Measurements from ENCODE around the gene WDR88. TPM values are rescaled to one million over a fixed set of nuclear protein-coding genes. Genes with fewer than 3 reads are reported as not detected.
A peak's percentile ranks its signal among the peaks of the same experiment; 100 is the strongest.

Gene WDR88
- polyA plus RNA-seq, 4 donors, result 0.56 TPM; not detected in 3

DNA sequence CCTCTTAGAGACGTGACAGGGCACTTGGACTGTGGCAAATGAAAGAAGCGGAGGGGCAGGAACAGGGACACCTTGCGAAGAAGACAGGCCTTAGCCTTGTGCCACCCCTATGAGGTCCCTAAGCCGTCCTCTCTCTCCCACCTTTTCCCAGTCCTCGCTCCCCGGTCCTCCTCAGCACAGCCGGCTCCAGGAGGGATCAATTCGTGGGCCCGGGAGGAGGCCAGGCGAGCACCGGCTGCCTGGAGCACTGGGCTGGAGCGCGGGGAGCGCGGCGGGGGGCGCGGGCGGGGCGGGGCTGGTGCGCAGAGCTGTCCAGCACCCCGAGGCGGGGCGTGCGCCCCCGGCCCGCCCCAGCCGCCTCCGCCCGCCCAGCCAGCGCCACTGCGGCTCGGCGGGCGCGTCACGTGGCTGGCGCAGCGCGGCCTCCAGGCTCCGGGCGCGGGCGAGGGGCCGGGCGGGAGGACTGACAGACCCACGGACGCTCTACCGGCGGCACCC, 62.0 kb downstream of the WDR88 start, which contains the start of gene LRP3:
LRP3 (plus strand) TSS at position 466 of the 498 bp plus-strand sequence. CDS start 456 bp downstream, outside the sequence.
- Histone ChIP-seq H3K4me3 (ENCODE audit: low read depth in 1 of 3, low read length in 3 of 3) (peak within 1 kb of the TSS; percentile 60 to 62 (median 61)), H3K4me1 (ENCODE audit: control insufficient read depth in 3 of 3, insufficient read depth in 2 of 3, low read depth in 1 of 3, low read length in 2 of 3) (peaks cover 0 to 11% (median 0%) of the 10 kb centered on the region in 3 donors), H3K27me3 (ENCODE audit: control insufficient read depth in 3 of 3, insufficient read depth in 3 of 3, low read length in 3 of 3) (peaks cover 0 to 3% (median 2%) of the 10 kb centered on the region in 3 donors), H3K36me3 (ENCODE audit: control insufficient read depth in 3 of 3, insufficient read depth in 2 of 3, low read depth in 1 of 3, low read length in 3 of 3) (peaks cover 0 to 26% (median 0%) of the 10 kb centered on the region in 3 donors), H3K27ac (ENCODE audit: low read depth in 1 of 3, low read length in 2 of 3) (peak within 1 kb of the TSS in 1 of 3 donors; percentile 73), H3K9me3 (ENCODE audit: control insufficient read depth in 2 of 2, insufficient read depth in 1 of 2, low read depth in 1 of 2, low read length in 1 of 2) (no peaks in the 10 kb centered on the region)
- WGBS, 3 donors, result 2 to 5% (median 4%) methylated on average over 23 to 50 of the region's 50 CpGs
- DNase-seq, result peak in 1 of 2 donors; percentile 66
- FAIRE-seq, result no peak

GRCh38 chr19:33194532-33194885, 62.6 kb downstream of the WDR88 start:
- Histone ChIP-seq H3K36me3 (ENCODE audit: control insufficient read depth in 3 of 3, insufficient read depth in 2 of 3, low read depth in 1 of 3, low read length in 3 of 3) (peaks cover 0 to 32% (median 0%) of the 10 kb centered on the region in 3 donors), H3K4me1 (ENCODE audit: control insufficient read depth in 3 of 3, insufficient read depth in 2 of 3, low read depth in 1 of 3, low read length in 2 of 3) (peaks cover 0 to 11% (median 0%) of the 10 kb centered on the region in 3 donors), H3K4me3 (ENCODE audit: low read depth in 1 of 3, low read length in 3 of 3) (peak overlapping the region; percentile 60 to 62 (median 61)), H3K27me3 (ENCODE audit: control insufficient read depth in 3 of 3, insufficient read depth in 3 of 3, low read length in 3 of 3) (peaks cover 0 to 3% (median 2%) of the 10 kb centered on the region in 3 donors), H3K27ac (ENCODE audit: low read depth in 1 of 3, low read length in 2 of 3) (no peak overlapping the region), H3K9me3 (ENCODE audit: control insufficient read depth in 2 of 2, insufficient read depth in 1 of 2, low read depth in 1 of 2, low read length in 1 of 2) (no peaks in the 10 kb centered on the region)
- FAIRE-seq (no peak), DNase-seq (no peak)
- WGBS, 3 donors, result 0 to 1% (median 0%) methylated on average over 19 to 57 of the region's 57 CpGs

DNA sequence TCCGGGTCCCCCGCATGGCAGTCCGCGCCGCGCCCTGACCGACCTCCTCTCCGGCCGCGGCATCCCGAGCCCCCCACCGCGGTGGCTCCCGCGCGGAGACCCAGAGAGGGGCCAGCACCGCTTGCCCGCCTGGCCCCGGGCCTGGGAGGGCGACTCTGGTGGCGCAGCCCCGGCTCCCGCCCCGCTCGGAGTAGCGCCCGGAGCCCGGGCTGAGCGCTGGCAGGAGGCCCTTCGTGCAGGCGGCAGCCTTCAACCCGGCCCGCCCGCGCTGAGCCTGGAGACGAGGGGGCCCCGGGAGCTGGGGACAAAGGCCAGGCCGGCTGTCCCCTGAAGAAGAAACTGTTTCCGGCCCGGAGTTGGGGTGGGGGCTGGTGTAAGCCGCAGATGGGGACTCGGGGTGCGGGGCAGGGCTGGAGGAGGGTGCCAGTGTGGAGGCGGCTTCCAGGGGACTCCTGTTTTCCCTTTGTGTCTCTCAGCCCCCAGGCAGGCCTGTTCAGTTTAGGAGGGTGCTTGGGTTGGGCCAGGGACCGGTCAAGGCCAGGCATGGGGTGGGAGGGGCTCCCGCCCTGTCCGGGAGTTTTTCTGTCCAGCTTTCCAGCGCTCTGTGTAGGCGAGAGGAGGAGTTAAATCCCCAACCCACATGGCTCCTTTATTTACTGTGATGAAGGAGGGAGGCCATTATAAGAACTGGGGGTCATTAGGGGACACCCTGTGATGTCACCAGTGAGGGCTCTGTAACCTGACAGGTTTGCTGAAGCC, 63.2 kb downstream of the WDR88 start:
- Histone ChIP-seq H3K36me3 (ENCODE audit: control insufficient read depth in 3 of 3, insufficient read depth in 2 of 3, low read depth in 1 of 3, low read length in 3 of 3) (peaks cover 0 to 35% (median 0%) of the 10 kb centered on the region in 3 donors), H3K9me3 (ENCODE audit: control insufficient read depth in 2 of 2, insufficient read depth in 1 of 2, low read depth in 1 of 2, low read length in 1 of 2) (no peaks in the 10 kb centered on the region), H3K4me1 (ENCODE audit: control insufficient read depth in 3 of 3, insufficient read depth in 2 of 3, low read depth in 1 of 3, low read length in 2 of 3) (peaks cover 0 to 11% (median 0%) of the 10 kb centered on the region in 3 donors), H3K27me3 (ENCODE audit: control insufficient read depth in 3 of 3, insufficient read depth in 3 of 3, low read length in 3 of 3) (peaks cover 0 to 3% (median 2%) of the 10 kb centered on the region in 3 donors), H3K4me3 (ENCODE audit: low read depth in 1 of 3, low read length in 3 of 3) (peak overlapping the region; percentile 60 to 62 (median 61)), H3K27ac (ENCODE audit: low read depth in 1 of 3, low read length in 2 of 3) (peak overlapping the region in 1 of 3 donors; percentile 73)
- FAIRE-seq (no peak), DNase-seq (peak; percentile 12 to 76)
- 2 to 6% (median 2%) methylated on average over 31 to 49 of the region's 49 CpGs for WGBS, 3 donors

DNA sequence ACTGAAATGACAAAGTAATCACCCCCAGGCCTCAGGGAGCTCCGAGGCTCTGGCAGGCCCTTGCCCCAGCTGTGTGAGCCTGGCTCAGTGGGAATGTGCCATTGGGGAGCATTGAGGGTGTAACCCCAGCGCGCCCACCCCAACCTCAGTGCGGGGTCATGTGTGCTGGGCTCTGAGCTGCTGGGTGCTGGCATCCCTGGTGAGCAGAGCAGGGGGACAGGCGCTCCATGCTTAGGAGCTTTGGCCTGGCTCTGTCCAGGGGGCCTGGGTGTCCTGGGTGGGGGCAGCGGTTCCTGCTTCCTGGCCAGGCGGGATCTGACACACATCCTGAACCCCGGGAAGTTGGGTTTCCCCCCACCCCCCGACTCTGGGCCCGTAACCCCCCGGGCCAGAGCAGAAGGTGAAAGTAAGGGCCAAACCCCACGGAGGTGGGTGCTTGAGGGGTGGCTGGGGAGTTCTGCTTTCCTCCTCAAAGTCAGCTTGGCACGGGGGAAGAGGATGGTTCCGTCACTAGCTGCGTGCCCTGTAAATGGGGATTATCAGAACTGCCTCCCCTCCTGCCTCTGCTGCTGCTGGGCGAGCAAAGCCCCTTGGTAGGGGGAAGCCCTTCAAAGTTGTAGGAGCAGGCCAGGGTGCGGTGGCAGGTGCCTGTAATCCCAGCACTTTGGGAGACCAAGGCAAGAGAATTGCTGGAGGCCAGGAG, 63.9 kb downstream of the WDR88 start:
- FAIRE-seq, result no peak
- H3K4me3 ChIP-seq (ENCODE audit: low read depth in 1 of 3, low read length in 3 of 3), result peak overlapping the region in 1 of 3 donors; percentile 61
- peaks cover 0 to 3% (median 2%) of the 10 kb centered on the region in 3 donors for H3K27me3 ChIP-seq (ENCODE audit: control insufficient read depth in 3 of 3, insufficient read depth in 3 of 3, low read length in 3 of 3)
- H3K36me3 ChIP-seq (ENCODE audit: control insufficient read depth in 3 of 3, insufficient read depth in 2 of 3, low read depth in 1 of 3, low read length in 3 of 3), result peaks cover 0 to 41% (median 0%) of the 10 kb centered on the region in 3 donors
- H3K27ac ChIP-seq (ENCODE audit: low read depth in 1 of 3, low read length in 2 of 3), result peak overlapping the region in 1 of 3 donors; percentile 73
- DNase-seq, result no peak
- 66 to 71% (median 67%) methylated on average over 17 of the region's 17 CpGs for WGBS, 3 donors
- H3K4me1 ChIP-seq (ENCODE audit: control insufficient read depth in 3 of 3, insufficient read depth in 2 of 3, low read depth in 1 of 3, low read length in 2 of 3), result peaks cover 0 to 11% (median 0%) of the 10 kb centered on the region in 3 donors
- no peaks in the 10 kb centered on the region for H3K9me3 ChIP-seq (ENCODE audit: control insufficient read depth in 2 of 2, insufficient read depth in 1 of 2, low read depth in 1 of 2, low read length in 1 of 2)

GRCh38 chr19:33196446-33197193, 64.7 kb downstream of the WDR88 start:
- H3K27me3 ChIP-seq (ENCODE audit: control insufficient read depth in 3 of 3, insufficient read depth in 3 of 3, low read length in 3 of 3), result peaks cover 0 to 3% (median 0%) of the 10 kb centered on the region in 3 donors
- FAIRE-seq (no peak), DNase-seq (no peak)
- 91 to 92% (median 92%) methylated on average over 10 of the region's 10 CpGs for WGBS, 3 donors
- peaks cover 0 to 49% (median 0%) of the 10 kb centered on the region in 3 donors for H3K36me3 ChIP-seq (ENCODE audit: control insufficient read depth in 3 of 3, insufficient read depth in 2 of 3, low read depth in 1 of 3, low read length in 3 of 3)
- no peaks in the 10 kb centered on the region for H3K9me3 ChIP-seq (ENCODE audit: control insufficient read depth in 2 of 2, insufficient read depth in 1 of 2, low read depth in 1 of 2, low read length in 1 of 2)
- H3K4me1 ChIP-seq (ENCODE audit: control insufficient read depth in 3 of 3, insufficient read depth in 2 of 3, low read depth in 1 of 3, low read length in 2 of 3), result peaks cover 0 to 11% (median 0%) of the 10 kb centered on the region in 3 donors
- H3K27ac ChIP-seq (ENCODE audit: low read depth in 1 of 3, low read length in 2 of 3), result no peak overlapping the region
- no peak overlapping the region for H3K4me3 ChIP-seq (ENCODE audit: low read depth in 1 of 3, low read length in 3 of 3)

DNA sequence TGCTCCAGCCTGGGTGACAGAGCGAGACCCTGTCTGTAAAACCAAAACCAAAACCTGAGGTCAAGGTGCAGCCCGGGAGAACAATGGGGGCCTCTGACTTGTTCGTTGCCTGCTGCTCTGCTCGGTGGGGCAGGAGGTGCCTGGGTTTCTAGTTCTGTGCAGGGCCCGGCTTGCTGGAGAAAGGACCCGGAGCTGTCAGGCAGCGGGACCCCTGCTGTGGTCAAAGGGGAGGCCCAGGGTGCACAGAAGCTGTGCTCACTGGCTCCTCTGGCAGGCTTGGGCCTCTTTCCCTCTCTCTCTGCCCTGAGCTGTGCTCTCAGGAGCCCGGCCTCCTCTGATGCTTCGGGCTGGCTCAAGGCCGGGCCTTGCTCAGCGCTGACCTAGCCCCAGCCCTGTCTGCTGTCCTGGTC, 65.7 kb downstream of the WDR88 start:
- WGBS, 3 donors, result 32 to 62% (median 43%) methylated on average over 10 to 11 of the region's 11 CpGs
- peaks cover 0 to 59% (median 0%) of the 10 kb centered on the region in 3 donors for H3K36me3 ChIP-seq (ENCODE audit: control insufficient read depth in 3 of 3, insufficient read depth in 2 of 3, low read depth in 1 of 3, low read length in 3 of 3)
- H3K4me1 ChIP-seq (ENCODE audit: control insufficient read depth in 3 of 3, insufficient read depth in 2 of 3, low read depth in 1 of 3, low read length in 2 of 3), result peaks cover 0 to 11% (median 0%) of the 10 kb centered on the region in 3 donors
- no peaks in the 10 kb centered on the region for H3K9me3 ChIP-seq (ENCODE audit: control insufficient read depth in 2 of 2, insufficient read depth in 1 of 2, low read depth in 1 of 2, low read length in 1 of 2)
- peaks cover 0 to 3% (median 0%) of the 10 kb centered on the region in 3 donors for H3K27me3 ChIP-seq (ENCODE audit: control insufficient read depth in 3 of 3, insufficient read depth in 3 of 3, low read length in 3 of 3)
- DNase-seq, result peak; percentile 22 to 39
- H3K4me3 ChIP-seq (ENCODE audit: low read depth in 1 of 3, low read length in 3 of 3), result no peak overlapping the region
- no peak overlapping the region for H3K27ac ChIP-seq (ENCODE audit: low read depth in 1 of 3, low read length in 2 of 3)
- no peak for FAIRE-seq

DNA sequence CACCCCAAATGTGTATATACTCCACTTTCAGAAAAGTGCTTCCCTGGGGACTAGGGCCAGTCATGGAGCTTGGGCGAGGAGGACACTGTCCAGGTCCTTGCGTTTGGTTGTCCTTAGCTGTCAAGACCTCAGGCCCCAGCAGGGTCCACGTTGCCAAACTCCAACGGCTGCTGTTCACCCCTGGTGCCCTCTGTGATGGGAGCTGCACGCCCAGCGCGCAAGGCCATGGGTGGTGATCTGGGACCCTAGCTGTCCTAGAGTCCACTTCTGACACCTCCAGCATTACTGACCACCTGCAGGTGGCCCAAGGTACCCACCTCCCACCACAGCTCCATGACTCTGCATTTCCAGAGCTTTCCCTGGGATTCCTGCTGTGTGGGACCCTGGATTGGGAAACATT, 66.3 kb downstream of the WDR88 start:
- WGBS, 3 donors, result 88 to 92% (median 89%) methylated on average over 7 of the region's 7 CpGs
- Histone ChIP-seq H3K36me3 (ENCODE audit: control insufficient read depth in 3 of 3, insufficient read depth in 2 of 3, low read depth in 1 of 3, low read length in 3 of 3) (peaks cover 0 to 65% (median 0%) of the 10 kb centered on the region in 3 donors), H3K9me3 (ENCODE audit: control insufficient read depth in 2 of 2, insufficient read depth in 1 of 2, low read depth in 1 of 2, low read length in 1 of 2) (no peaks in the 10 kb centered on the region), H3K4me1 (ENCODE audit: control insufficient read depth in 3 of 3, insufficient read depth in 2 of 3, low read depth in 1 of 3, low read length in 2 of 3) (peaks cover 0 to 11% (median 0%) of the 10 kb centered on the region in 3 donors), H3K27ac (ENCODE audit: low read depth in 1 of 3, low read length in 2 of 3) (no peak overlapping the region), H3K4me3 (ENCODE audit: low read depth in 1 of 3, low read length in 3 of 3) (no peak overlapping the region), H3K27me3 (ENCODE audit: control insufficient read depth in 3 of 3, insufficient read depth in 3 of 3, low read length in 3 of 3) (peaks cover 0 to 3% (median 0%) of the 10 kb centered on the region in 3 donors)
- FAIRE-seq (no peak), DNase-seq (no peak)

All from small intestine (tissue), 7 donors.